ENCODE results near the gene RIOK1. TPM values are rescaled to one million over a fixed set of nuclear protein-coding genes. Genes with fewer than 3 reads are reported as not detected.

Gene RIOK1
- total and polyA plus RNA-seq, 2 of the 13 experiments (the other 11 are each of a cell fraction or from before 2014, with no cell fraction given): 9.4 to 37.8 TPM

- WGBS (ENCODE audit: low lambda C conversion rate): 97% methylated on average over 6 of the region's 6 CpGs
- DNase-seq (ENCODE audit: low spot score): no peak
- Histone ChIP-seq H3K4me3 (replicated peaks in 1 of 3; ENCODE audit: insufficient read depth in 1 of 3, low read depth in 2 of 3, low read length in 3 of 3) (no peak overlapping the region), H3K27ac (ENCODE audit: extremely low read length, insufficient read depth, low read length) (no peak overlapping the region), H3K79me2 (ENCODE audit: insufficient read depth, low read length) (no peaks in the 10 kb centered on the region), H3K4me2 (ENCODE audit: low read depth, low read length) (no peak overlapping the region), H3K9ac (ENCODE audit: insufficient read depth, low read depth, low read length) (no peak overlapping the region), H3K4me1 (ENCODE audit: insufficient read depth, low read length) (peaks cover 17% of the 10 kb centered on the region), H2AFZ (ENCODE audit: low read length) (no peak overlapping the region), H3K36me3 (replicated peaks in 1 of 2; ENCODE audit: control insufficient read depth in 1 of 2, insufficient read depth in 2 of 2, low read length in 2 of 2) (peaks cover 16 to 34% of the 10 kb centered on the region in 2 experiments), H3K27me3 (ENCODE audit: control insufficient read depth in 1 of 2, insufficient read depth in 2 of 2, low read length in 2 of 2) (no peaks in the 10 kb centered on the region), H3K9me3 (ENCODE audit: low read length) (no peaks in the 10 kb centered on the region), H4K20me1 (ENCODE audit: insufficient read depth, low read length) (no peaks in the 10 kb centered on the region)
- FAIRE-seq: no peak
- intact Hi-C loops (cut with micrococcal nuclease; ENCODE audit: unreplicated experiment) (no loop called here), in situ Hi-C loops (cut with HindIII; ENCODE audit: extremely low pct_ligation_motif_present, low pct_unique_long_range_greater_than_20kb) (no loop called here)
- no TSS peak for BruUV-seq (replicated peaks)
- TF ChIP-seq WIZ (CRISPR knock-in tag; IDR thresholded peaks at IDR 0.05): no peak
- 0 out of 4 replicates have a peak, but pooled peaks of 1 of the 2 experiments have one; percentile 16 for TF ChIP-seq ATF4 (CRISPR knock-in tag; IDR thresholded peaks at IDR 0.05)
- POLR2A ChIA-PET: interaction anchor here (1.0 to 1.4 kb wide), 3 partner anchors 14 to 130 kb away, joined by 3 to 7 read pairs (median 4); partner anchors contain the start of genes CAGE1 and RIOK1
- CTCF ChIA-PET (ENCODE audit: low intra/inter-chr PET ratio, low total read pairs): no interaction called here
- peak; percentile 28; the same call in 2 of the 3 replicates for ATAC-seq
Observed at GRCh38 chr6:7418238-7418905, 28.8 kb downstream of the RIOK1 start.

- Histone ChIP-seq H3K36me3 (replicated peaks in 1 of 2; ENCODE audit: control insufficient read depth in 1 of 2, insufficient read depth in 2 of 2, low read length in 2 of 2) (peaks cover 15 to 27% of the 10 kb centered on the region in 2 experiments), H3K9me3 (ENCODE audit: low read length) (no peaks in the 10 kb centered on the region), H3K4me2 (ENCODE audit: low read depth, low read length) (no peak overlapping the region), H3K9ac (ENCODE audit: insufficient read depth, low read depth, low read length) (no peak overlapping the region), H3K79me2 (ENCODE audit: insufficient read depth, low read length) (no peaks in the 10 kb centered on the region), H3K4me1 (ENCODE audit: insufficient read depth, low read length) (peaks cover 17% of the 10 kb centered on the region), H3K27ac (ENCODE audit: extremely low read length, insufficient read depth, low read length) (no peak overlapping the region), H2AFZ (ENCODE audit: low read length) (no peak overlapping the region), H3K27me3 (ENCODE audit: control insufficient read depth in 1 of 2, insufficient read depth in 2 of 2, low read length in 2 of 2) (no peaks in the 10 kb centered on the region), H4K20me1 (ENCODE audit: insufficient read depth, low read length) (no peaks in the 10 kb centered on the region), H3K4me3 (replicated peaks in 1 of 3; ENCODE audit: insufficient read depth in 1 of 3, low read depth in 2 of 3, low read length in 3 of 3) (no peak overlapping the region)
- intact Hi-C loops (cut with micrococcal nuclease; ENCODE audit: unreplicated experiment): no loop called here
- 0% methylated on average over 1 of the region's 1 CpG for WGBS (ENCODE audit: low lambda C conversion rate)
- peak; percentile 92 for FAIRE-seq
- peak; percentile 69 for DNase-seq (ENCODE audit: low spot score)
- no TSS peak for BruUV-seq (replicated peaks)
- CTCF ChIA-PET (ENCODE audit: low intra/inter-chr PET ratio, low total read pairs): no interaction called here
- peak; percentile 80 for ATAC-seq
- in situ Hi-C loops (cut with HindIII; ENCODE audit: extremely low pct_ligation_motif_present, low pct_unique_long_range_greater_than_20kb): no loop called here
- POLR2A ChIA-PET: interaction anchor here (0.8 to 1.4 kb wide), 4 partner anchors 13 to 162 kb away, joined by 3 to 7 read pairs (median 4); partner anchors contain the start of genes CAGE1 and RIOK1
- TF ChIP-seq MYNN (CRISPR knock-in tag; IDR thresholded peaks at IDR 0.05; ENCODE audit: low read depth) (no peak), SALL1 (CRISPR knock-in tag; IDR thresholded peaks at IDR 0.05) (peak; percentile 18; the same call in 1 of the 2 replicates), FOSL2 (CRISPR knock-in tag; IDR thresholded peaks at IDR 0.05) (peak; percentile 54), SAP130 (CRISPR knock-in tag; IDR thresholded peaks at IDR 0.05; ENCODE audit: low read depth) (peak; percentile 37), FOXA3 (CRISPR knock-in tag; IDR thresholded peaks at IDR 0.05) (peak; percentile 49; the same call in 1 of the 2 replicates), ZNF570 (CRISPR knock-in tag; IDR thresholded peaks at IDR 0.05; ENCODE audit: borderline replicate concordance) (no peak), SOX5 (CRISPR knock-in tag; IDR thresholded peaks at IDR 0.05; ENCODE audit: borderline replicate concordance) (peak; percentile 30; the same call in 1 of the 2 replicates), FOXA1 (IDR thresholded peaks at IDR 0.05) (no peak), FOXA1 (CRISPR knock-in tag; IDR thresholded peaks at IDR 0.05) (0 out of 2 replicates have a peak, but pooled peaks have one; percentile 26), HMG20A (CRISPR knock-in tag; IDR thresholded peaks at IDR 0.05; ENCODE audit: borderline replicate concordance) (peak; percentile 55; the same call in 1 of the 2 replicates), HDAC2 (CRISPR knock-in tag; IDR thresholded peaks at IDR 0.05) (0 out of 2 replicates have a peak, but pooled peaks have one; percentile 23), CEBPB (IDR thresholded peaks at IDR 0.05; ENCODE audit: borderline replicate concordance, low read depth, low read length) (peak; percentile 26; the same call in 1 of the 2 replicates), BCL6 (CRISPR knock-in tag; IDR thresholded peaks at IDR 0.05) (peak; percentile 59)
Observed at GRCh38 chr6:7419065-7419464, 29.5 kb downstream of the RIOK1 start.

Measured in HepG2 (cell line).